Lower leg skin (tissue), 3 donors: ENCODE results near the gene IGSF21.

Experiments
- POLR2A ChIP-seq, 2 donors: fragments of 450-650 bp; IDR thresholded peaks; one replicate each; pipeline ENCODE4 v1.6.1; 2016 to 2017; ENCODE audit warnings: antibody characterized with exemption in 2 of 2, mild to moderate bottlenecking in 1 of 2, moderate library complexity in 1 of 2
- TF ChIP-seq, protein P1 (sequence below), 3 donors: fragments of 450-650 bp; IDR thresholded peaks; one replicate each; pipeline ENCODE4 v1.5.1; 2016; ENCODE audit warnings: antibody characterized with exemption in 3 of 3, mild to moderate bottlenecking in 3 of 3, moderate library complexity in 2 of 3

DNA sequence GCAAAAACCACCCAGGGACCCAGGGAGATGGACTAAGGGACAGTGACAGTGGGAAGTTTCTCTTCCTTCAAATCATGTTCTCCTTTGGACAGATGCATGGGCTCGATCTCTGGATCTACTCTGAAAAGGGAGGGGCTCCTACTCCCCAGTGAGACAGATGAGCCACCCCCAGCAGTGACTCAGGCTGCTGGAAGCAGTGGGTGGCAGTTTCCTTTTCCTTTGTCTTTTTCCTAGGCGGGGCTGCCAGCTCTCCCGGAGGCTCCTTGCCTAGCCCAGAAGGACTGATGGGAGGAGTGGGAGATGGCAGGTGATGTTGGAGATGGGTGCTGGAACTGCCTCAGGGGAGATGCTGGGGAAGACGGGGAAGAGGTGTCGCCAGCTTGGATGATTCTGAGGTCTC, 41.0 kb upstream of the IGSF21 start:
- no peak for TF ChIP-seq POLR2A (IDR thresholded peaks at IDR 0.05)
- TF ChIP-seq, protein P1, sequence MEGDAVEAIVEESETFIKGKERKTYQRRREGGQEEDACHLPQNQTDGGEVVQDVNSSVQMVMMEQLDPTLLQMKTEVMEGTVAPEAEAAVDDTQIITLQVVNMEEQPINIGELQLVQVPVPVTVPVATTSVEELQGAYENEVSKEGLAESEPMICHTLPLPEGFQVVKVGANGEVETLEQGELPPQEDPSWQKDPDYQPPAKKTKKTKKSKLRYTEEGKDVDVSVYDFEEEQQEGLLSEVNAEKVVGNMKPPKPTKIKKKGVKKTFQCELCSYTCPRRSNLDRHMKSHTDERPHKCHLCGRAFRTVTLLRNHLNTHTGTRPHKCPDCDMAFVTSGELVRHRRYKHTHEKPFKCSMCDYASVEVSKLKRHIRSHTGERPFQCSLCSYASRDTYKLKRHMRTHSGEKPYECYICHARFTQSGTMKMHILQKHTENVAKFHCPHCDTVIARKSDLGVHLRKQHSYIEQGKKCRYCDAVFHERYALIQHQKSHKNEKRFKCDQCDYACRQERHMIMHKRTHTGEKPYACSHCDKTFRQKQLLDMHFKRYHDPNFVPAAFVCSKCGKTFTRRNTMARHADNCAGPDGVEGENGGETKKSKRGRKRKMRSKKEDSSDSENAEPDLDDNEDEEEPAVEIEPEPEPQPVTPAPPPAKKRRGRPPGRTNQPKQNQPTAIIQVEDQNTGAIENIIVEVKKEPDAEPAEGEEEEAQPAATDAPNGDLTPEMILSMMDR (IDR thresholded peaks at IDR 0.05): no peak
